NCI-H510A treated with DMSO at 0.1 percent for 48 hours (cell line): ENCODE results near the gene DLD.
"Not testable (repeated sequence)": the region's sequence is repeated elsewhere in the genome, so short reads cannot be mapped to it uniquely, and the experiment has no call there.

ENCODE experiments used
- DNase-seq: peaks from one replicate; lab custom pipeline; 2025; lab: John Stamatoyannopoulos, UW

DLD gene

GRCh38 chr7:107945332-107945731 lies 54.3 kb downstream of the DLD start:
- DNase-seq, result no peak

GRCh38 chr7:107946451-107946850 lies 55.5 kb downstream of the DLD start:
- no peak for DNase-seq

- no peak for DNase-seq
Measured at GRCh38 chr7:107946881-107947280, 55.9 kb downstream of the DLD start.

- DNase-seq, result no peak
Measured at GRCh38 chr7:107948645-107949442, 57.9 kb downstream of the DLD start.

- no peak for DNase-seq
Measured at GRCh38 chr7:107949443-107949935, 58.5 kb downstream of the DLD start.

GRCh38 chr7:107951172-107951787 lies 60.3 kb downstream of the DLD start:
- DNase-seq, result no peak

GRCh38 chr7:107951896-107952295 lies 60.9 kb downstream of the DLD start:
- DNase-seq, result no peak

GRCh38 chr7:107953265-107953923 lies 62.4 kb downstream of the DLD start:
- no peak for DNase-seq

GRCh38 chr7:107953924-107954303 lies 62.9 kb downstream of the DLD start:
- no peak for DNase-seq

GRCh38 chr7:107955394-107955793 lies 64.4 kb downstream of the DLD start:
- DNase-seq, result no peak

- not testable (repeated sequence) for DNase-seq
Measured at GRCh38 chr7:107956950-107957349, 66.0 kb downstream of the DLD start.

- DNase-seq, result no peak
Measured at GRCh38 chr7:107957436-107957835, 66.5 kb downstream of the DLD start.

- DNase-seq, result no peak
Measured at GRCh38 chr7:107958764-107959526, 68.0 kb downstream of the DLD start.

- DNase-seq, result no peak
Measured at GRCh38 chr7:107959527-107959898, 68.5 kb downstream of the DLD start.

GRCh38 chr7:107960272-107960671 lies 69.3 kb downstream of the DLD start:
- DNase-seq, result no peak

GRCh38 chr7:107961405-107961804 lies 70.4 kb downstream of the DLD start:
- DNase-seq, result no peak

GRCh38 chr7:107962817-107963216 lies 71.8 kb downstream of the DLD start:
- DNase-seq, result no peak

- no peak for DNase-seq
Measured at GRCh38 chr7:107964510-107964909, 73.5 kb downstream of the DLD start.

- DNase-seq, result peak; percentile 65
Measured at GRCh38 chr7:107966711-107967110, 75.7 kb downstream of the DLD start.

- peak; percentile 22 for DNase-seq
Measured at GRCh38 chr7:107967420-107967819, 76.4 kb downstream of the DLD start.

GRCh38 chr7:107968449-107968848 lies 77.5 kb downstream of the DLD start:
- DNase-seq, result no peak

- DNase-seq, result no peak
Measured at GRCh38 chr7:107969856-107970255, 78.9 kb downstream of the DLD start.
